Ectodermal cell (in vitro differentiated cells): ENCODE measurements around the gene RAB19.

Experiments used
- H3K27ac ChIP-seq: 2 replicates; pipeline ENCODE4 v1.7.0; 2013; ENCODE audit warnings: mild to moderate bottlenecking, low read depth, low read length; ENCODE audit not compliant: insufficient read depth, poor library complexity, severe bottlenecking
- H3K27me3 ChIP-seq: 2 replicates; pipeline ENCODE4 v1.7.0; 2013; ENCODE audit warnings: mild to moderate bottlenecking, low read length; ENCODE audit not compliant: insufficient read depth, control insufficient read depth, poor library complexity, severe bottlenecking
- H3K36me3 ChIP-seq: one replicate; pipeline ENCODE4 v1.7.0; 2013; ENCODE audit warnings: low read length; ENCODE audit not compliant: control insufficient read depth, insufficient read depth
- H3K4me1 ChIP-seq: one replicate; pipeline ENCODE4 v1.7.0; 2013; ENCODE audit warnings: low read length; ENCODE audit not compliant: control insufficient read depth, insufficient read depth
- H3K4me3 ChIP-seq: 2 replicates; pipeline ENCODE4 v1.7.0; 2013; ENCODE audit warnings: low read depth, low read length, control low read depth; ENCODE audit not compliant: insufficient read depth
- H3K9me3 ChIP-seq: 2 replicates; pipeline ENCODE4 v1.7.0; 2013; ENCODE audit warnings: mild to moderate bottlenecking, low read length, moderate library complexity; ENCODE audit not compliant: control insufficient read depth
- WGBS, 2 experiments: methylation state at CpG; one replicate each; pipeline ENCODE4 v1.1.7; 2013; ENCODE audit warnings: missing lambda C conversion rate in 2 of 2; 5-methylcytosine and 5-hydroxymethylcytosine counted together

The RAB19 gene

DNA sequence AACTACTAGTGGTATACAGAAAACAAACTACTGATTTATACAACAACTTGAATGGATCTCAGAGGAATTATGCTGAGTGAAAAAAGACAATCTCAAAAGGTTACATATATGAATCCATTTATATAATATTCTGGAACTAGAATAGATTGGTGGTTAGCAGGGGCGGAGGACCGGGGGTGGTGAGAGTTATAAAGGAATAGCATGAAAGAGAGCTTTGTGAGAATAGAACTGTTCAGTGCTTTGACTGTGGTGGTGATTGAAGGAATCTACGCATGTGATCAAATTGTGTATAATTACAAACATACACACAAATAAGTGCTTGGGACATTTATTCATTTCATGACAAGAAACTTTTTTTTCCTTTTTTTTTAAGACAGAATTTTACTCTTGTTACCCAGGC, 19.6 kb downstream of the RAB19 start:
- Histone ChIP-seq H3K27ac (no peak overlapping the region), H3K9me3 (no peaks in the 10 kb centered on the region), H3K36me3 (no peaks in the 10 kb centered on the region), H3K4me1 (no peaks in the 10 kb centered on the region), H3K4me3 (no peak overlapping the region), H3K27me3 (no peaks in the 10 kb centered on the region)
- 91 to 100% methylated on average over 3 of the region's 3 CpGs for WGBS, 2 experiments

DNA sequence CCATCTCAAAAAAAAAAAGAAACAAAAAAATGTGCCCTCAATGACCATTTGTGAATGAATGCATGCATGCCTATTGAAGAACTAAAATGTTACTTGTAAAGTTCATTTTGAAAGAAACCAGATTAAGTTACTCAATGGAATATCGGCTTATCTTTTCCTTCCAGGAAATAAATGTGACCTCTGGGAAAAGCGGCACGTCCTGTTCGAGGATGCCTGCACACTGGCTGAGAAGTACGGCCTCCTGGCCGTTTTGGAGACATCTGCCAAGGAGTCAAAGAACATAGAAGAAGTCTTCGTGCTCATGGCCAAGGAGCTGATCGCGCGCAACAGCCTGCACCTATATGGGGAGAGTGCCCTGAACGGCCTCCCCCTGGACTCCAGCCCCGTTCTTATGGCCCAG, 21.9 kb downstream of the RAB19 start:
- Histone ChIP-seq H3K27ac (no peak overlapping the region), H3K4me1 (no peaks in the 10 kb centered on the region), H3K36me3 (no peaks in the 10 kb centered on the region), H3K27me3 (no peaks in the 10 kb centered on the region), H3K9me3 (no peaks in the 10 kb centered on the region), H3K4me3 (no peak overlapping the region)
- WGBS, 2 experiments = 95 to 96% methylated on average over 12 of the region's 12 CpGs

DNA sequence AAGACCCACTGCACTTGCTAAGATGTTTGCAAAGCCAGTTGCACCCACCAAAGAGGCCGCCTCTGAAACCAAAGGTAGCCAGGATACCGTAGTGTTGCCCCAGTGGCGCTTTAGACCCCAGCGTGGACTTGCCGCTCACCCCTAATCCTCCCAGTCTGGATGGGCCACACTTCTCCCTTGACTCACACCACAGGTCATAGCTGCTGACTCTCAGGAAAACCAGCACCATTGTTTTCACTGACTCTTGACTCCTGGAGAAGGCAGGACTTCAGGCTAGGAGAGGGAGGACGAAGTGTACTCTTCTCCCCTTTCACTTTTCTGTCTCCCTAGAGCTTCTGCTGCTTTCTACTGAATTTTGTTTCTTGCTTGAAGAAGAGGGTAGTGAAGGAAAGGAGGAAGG, 22.3 kb downstream of the RAB19 start:
- no peaks in the 10 kb centered on the region for H3K36me3 ChIP-seq
- H3K9me3 ChIP-seq = no peaks in the 10 kb centered on the region
- WGBS, 2 experiments = 94 to 95% methylated on average over 6 of the region's 6 CpGs
- H3K27ac ChIP-seq = no peak overlapping the region
- H3K27me3 ChIP-seq = no peaks in the 10 kb centered on the region
- H3K4me3 ChIP-seq = no peak overlapping the region
- no peaks in the 10 kb centered on the region for H3K4me1 ChIP-seq

DNA sequence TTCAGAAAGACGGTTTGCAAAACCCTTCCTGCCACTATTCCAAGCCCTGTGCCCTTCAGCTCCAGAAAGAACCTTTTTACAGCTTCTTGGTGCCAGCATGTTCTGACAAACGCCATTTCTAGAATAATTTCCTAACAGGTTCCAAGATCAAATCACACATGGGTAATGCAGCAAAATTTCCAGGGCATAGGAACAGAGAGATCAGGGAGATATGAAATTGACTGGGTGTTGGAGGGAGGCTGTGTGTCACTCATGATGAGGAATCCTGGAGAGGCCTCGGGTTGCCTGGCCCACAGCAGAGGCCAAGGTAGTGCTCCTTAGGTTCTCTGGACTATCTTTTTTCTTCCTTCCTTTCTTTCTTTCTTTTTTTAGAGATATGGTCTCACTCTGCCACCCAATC, 29.5 kb downstream of the RAB19 start:
- H3K27me3 ChIP-seq = no peaks in the 10 kb centered on the region
- WGBS, 2 experiments = 77 to 93% methylated on average over 3 of the region's 3 CpGs
- H3K4me3 ChIP-seq = no peak overlapping the region
- no peaks in the 10 kb centered on the region for H3K4me1 ChIP-seq
- no peak overlapping the region for H3K27ac ChIP-seq
- no peaks in the 10 kb centered on the region for H3K36me3 ChIP-seq
- no peaks in the 10 kb centered on the region for H3K9me3 ChIP-seq

DNA sequence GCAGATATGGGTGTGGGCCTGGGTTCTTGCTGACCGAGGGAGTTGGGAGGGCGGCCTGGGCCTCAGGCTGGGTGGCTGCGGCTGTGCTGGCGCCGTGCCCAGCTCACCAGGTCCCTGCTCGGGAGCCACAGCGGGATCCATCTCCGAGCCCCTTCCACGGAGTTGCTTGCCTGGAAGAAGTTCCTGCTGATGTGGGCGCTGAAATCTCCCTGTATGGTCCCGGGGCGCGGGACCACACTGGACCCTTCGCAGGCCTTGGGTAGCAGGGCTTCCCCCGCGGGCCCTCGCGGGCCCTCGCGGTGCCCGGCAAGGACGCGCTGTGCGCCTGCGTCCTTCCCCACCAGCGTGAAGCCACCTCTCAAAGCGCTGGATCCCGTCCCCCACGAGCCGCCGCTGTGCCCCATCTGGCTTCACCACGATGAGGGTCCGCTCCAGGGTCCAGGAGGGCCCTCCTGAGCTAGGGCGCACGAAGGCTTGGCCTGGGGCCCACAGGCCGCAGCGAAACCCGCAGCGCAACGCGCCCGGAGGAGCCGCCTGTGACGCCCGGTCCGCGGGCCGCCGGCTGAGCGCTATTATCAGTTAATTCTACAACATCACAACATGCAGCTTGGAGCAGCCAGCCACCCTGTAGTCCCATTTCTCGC, 31.5 kb downstream of the RAB19 start:
- H3K4me3 ChIP-seq = no peak overlapping the region
- H3K9me3 ChIP-seq = no peaks in the 10 kb centered on the region
- no peak overlapping the region for H3K27ac ChIP-seq
- no peaks in the 10 kb centered on the region for H3K27me3 ChIP-seq
- H3K4me1 ChIP-seq = no peaks in the 10 kb centered on the region
- 95 to 96% methylated on average over 51 of the region's 51 CpGs for WGBS, 2 experiments
- no peaks in the 10 kb centered on the region for H3K36me3 ChIP-seq

DNA sequence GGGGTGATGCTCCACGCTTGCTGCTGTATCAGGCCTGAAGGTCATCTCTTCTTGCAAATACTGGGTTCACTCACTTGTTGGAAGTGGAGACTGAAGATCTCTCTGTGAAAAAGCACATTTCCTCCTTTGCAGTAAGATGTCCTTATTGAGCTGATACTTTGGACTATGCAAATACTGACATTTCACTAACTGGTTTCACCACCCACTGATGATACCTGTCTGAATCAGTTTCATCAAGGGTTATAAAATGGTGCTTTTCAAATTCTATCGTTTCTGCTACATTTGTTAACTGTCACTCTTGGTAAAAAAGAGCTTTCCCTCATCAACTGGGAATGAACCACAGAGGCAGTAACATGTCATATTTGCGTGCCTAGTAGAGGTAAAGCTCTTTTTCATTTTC, 35.5 kb downstream of the RAB19 start:
- Histone ChIP-seq H3K4me1 (no peaks in the 10 kb centered on the region), H3K9me3 (no peaks in the 10 kb centered on the region), H3K36me3 (no peaks in the 10 kb centered on the region), H3K27me3 (no peaks in the 10 kb centered on the region), H3K4me3 (no peak overlapping the region), H3K27ac (no peak overlapping the region)
- 95 to 97% methylated on average over 3 of the region's 3 CpGs for WGBS, 2 experiments

DNA sequence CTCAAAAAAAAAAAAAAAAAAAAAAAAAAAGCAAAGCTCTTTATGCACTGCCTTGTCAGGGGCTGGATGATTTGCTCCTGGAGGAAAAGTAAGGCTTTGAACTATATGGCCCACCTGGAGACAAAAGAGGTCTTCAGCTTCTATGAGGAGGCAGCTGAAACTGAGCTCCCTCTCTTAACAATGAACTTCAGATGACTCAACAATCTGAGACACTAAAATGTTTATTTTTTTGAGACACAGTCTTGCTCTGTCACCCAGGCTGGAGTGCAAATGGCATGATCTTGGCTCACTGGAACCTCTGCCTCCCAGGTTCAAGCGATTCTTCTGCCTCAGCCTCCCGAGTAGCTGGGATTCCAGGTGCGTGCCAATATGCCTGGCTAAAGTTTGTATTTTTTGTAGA, 36.7 kb downstream of the RAB19 start:
- Histone ChIP-seq H3K4me3 (no peak overlapping the region), H3K27ac (no peak overlapping the region), H3K27me3 (no peaks in the 10 kb centered on the region), H3K36me3 (no peaks in the 10 kb centered on the region), H3K4me1 (no peaks in the 10 kb centered on the region), H3K9me3 (no peaks in the 10 kb centered on the region)
- 89 to 92% methylated on average over 3 of the region's 3 CpGs for WGBS, 2 experiments

DNA sequence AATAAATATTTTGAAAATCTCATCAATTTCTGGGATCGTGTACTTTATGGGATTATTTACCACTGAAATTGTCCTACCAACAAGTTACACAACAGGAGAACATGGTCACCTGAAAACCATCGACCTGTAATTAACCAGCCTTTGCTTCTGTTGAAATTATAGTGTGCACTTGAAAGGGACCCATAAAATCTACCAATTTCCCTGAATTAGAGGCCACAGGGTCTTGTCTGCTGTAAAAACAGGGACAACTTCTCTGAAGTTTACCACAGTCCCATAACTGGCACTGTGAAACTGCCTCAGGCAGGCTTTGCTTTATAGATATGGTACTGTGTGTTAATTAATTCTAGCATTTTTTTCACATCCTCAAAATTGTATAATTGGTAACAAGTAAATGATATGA, 37.7 kb downstream of the RAB19 start:
- H3K9me3 ChIP-seq = no peaks in the 10 kb centered on the region
- no peak overlapping the region for H3K27ac ChIP-seq
- no peaks in the 10 kb centered on the region for H3K4me1 ChIP-seq
- H3K36me3 ChIP-seq = no peaks in the 10 kb centered on the region
- H3K4me3 ChIP-seq = no peak overlapping the region
- no peaks in the 10 kb centered on the region for H3K27me3 ChIP-seq
- 92 to 93% methylated on average over 2 of the region's 2 CpGs for WGBS, 2 experiments

DNA sequence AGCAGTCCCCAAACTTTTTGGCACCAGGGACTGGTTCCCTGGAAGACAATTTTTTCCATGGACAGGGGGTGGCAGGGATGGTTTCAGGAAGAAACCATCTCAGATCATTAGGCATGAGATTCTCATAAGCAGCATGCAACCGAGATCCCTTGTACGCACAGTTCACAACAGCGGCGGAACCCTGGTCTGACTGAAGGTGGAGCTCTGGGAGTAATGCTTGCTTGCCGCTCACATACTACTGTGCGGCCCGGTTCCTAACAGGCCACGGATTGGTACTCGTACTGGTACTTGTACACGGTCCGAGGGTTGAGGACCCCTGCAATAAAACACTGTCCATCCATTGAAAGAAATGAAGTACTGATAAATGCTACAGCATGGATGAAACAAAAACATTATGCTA, 42.6 kb downstream of the RAB19 start:
- Histone ChIP-seq H3K4me1 (no peaks in the 10 kb centered on the region), H3K27me3 (no peaks in the 10 kb centered on the region), H3K36me3 (no peaks in the 10 kb centered on the region), H3K27ac (no peak overlapping the region), H3K4me3 (no peak overlapping the region), H3K9me3 (no peaks in the 10 kb centered on the region)
- 88 to 93% methylated on average over 11 of the region's 11 CpGs for WGBS, 2 experiments

DNA sequence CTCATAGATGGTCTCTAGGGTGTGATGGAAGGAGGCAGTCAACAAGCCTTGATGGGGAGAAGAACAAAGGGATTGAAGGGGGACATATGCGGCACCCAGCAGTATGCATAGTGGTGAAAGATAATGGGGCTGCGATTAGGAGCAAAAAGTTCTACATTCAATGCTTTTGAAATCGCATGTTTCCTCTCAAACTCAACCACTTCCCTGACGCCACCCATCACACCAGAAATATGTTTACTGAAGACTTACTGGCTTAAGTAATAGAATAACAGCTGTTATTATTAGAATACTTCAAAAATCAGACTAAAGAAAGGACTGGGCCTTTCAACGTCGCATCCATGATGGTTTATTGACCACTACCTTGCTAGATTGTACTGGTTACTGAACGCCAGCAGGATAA, 44.0 kb downstream of the RAB19 start:
- H3K4me1 ChIP-seq = no peaks in the 10 kb centered on the region
- no peaks in the 10 kb centered on the region for H3K27me3 ChIP-seq
- WGBS, 2 experiments = 77 to 87% methylated on average over 7 of the region's 7 CpGs
- H3K36me3 ChIP-seq = no peaks in the 10 kb centered on the region
- no peaks in the 10 kb centered on the region for H3K9me3 ChIP-seq
- no peak overlapping the region for H3K27ac ChIP-seq
- no peak overlapping the region for H3K4me3 ChIP-seq
